Astrocyte of the hippocampus (primary cell): ENCODE results near the gene SIL1.
"Not testable (repeated sequence)": the region's sequence is repeated elsewhere in the genome, so short reads cannot be mapped to it uniquely, and the experiment has no call there.

ENCODE experiments used
- DNase-seq: peaks from one replicate; pipeline ENCODE4 v3.0.0; 2011; ENCODE audit warnings: low read depth, low spot score

SIL1 gene

DNA sequence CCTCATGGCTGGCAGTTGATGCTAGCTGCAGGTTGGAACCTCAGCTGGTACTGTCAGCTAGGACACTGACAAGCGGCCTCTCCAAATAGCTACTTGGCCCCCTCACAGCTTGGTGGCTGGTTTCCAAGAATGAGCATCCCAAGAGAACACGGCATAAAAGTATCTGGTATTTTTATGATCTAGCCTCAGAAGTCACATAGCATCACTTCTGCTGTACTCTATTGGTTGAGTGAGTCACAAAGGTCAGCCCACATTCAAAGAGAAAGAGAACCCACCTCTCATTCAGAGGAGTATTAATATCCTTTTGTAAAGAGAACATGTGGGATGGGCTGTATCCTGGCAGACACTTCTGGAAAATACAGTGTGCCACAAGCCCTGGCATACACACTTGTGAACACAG is 6.0 kb upstream of the SIL1 start:
- DNase-seq: no peak

DNA sequence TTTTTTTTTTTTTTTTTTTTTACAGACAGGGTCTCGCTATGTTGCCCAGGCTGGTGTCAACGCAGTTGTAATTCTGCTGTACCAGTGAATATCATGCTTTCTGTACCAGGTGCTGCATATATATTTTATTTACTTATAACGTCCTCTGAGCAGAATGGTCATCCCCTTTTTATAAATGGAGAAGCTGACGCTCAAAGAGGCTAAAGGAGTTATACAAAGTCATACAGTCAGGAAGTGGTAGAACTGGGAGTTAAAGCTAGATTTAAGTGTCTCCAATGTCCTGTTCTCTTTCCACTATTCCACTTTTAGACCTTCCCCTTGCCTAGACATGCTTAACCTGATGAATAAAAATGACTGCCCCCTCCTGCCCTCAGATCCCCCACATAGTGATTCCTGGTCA is 1.2 kb upstream of the SIL1 start:
- no peak for DNase-seq

DNA sequence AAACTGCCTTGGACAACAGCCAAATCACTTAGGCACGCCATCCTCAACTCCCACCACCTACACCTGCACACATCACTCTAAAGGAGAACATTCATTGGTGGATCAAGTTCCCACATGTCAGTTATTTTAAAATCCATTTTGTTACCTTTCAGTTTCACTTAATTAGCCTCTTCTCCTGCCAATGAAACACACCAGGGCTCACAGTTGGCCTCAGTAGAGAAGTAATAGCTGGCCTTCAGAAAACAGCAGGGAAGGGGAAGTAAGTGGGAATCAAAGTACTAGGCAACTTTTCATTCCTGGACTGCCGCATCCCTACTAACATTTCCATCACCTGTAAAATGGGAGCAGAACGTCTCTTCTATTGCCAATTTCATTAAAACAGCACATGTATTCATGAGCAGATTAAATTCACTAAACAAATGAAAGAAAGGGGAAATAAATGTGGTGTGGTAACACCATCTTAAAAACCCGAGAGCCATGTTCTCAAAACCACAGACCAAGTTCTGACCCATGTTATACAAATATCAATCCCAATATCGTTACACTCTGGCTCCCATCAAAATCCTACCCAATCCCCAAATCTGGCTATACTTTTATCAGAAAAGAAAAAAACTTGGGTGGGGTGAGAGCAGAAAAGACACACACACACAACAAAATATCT is 1.7 kb downstream of the SIL1 start:
- no peak for DNase-seq

DNA sequence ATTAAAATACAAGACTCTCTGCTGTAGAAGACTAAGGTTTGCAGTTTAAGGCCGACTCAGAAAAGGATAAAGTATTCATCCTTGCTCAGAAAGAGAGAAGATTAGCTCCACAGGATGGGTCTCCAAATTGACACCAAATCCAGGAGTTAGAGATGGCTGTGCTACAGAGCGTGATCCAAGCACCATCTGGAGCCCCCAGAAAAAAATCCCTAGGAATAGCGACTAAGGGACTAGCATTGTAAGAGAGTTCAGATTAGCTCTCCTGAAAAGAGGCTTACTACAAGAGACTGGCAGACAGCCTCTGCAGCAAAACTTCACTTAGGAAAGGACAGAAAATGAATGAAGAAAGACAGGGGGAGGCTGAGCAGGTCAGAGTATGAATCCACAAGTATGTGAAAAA is 3.7 kb downstream of the SIL1 start:
- no peak for DNase-seq

DNA sequence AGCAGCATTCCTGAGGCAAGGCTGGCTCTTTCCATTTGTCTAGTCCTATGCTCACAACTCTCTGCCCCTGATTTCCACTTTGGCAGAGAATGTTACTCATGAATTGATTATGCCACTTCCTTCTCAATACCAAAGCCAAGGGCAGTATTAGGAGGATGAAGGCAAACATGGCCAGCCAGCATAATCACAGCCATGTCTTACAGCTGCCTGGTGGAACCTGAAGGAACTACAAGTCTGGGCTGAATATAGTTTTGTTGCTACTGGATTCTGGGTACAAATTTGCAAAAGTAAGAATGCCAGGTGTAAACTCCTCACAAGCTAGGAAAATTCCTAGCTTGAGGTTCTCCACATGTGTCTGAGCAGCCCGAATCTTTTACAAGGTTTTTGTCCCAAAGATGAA is 4.2 kb downstream of the SIL1 start:
- DNase-seq: no peak

DNA sequence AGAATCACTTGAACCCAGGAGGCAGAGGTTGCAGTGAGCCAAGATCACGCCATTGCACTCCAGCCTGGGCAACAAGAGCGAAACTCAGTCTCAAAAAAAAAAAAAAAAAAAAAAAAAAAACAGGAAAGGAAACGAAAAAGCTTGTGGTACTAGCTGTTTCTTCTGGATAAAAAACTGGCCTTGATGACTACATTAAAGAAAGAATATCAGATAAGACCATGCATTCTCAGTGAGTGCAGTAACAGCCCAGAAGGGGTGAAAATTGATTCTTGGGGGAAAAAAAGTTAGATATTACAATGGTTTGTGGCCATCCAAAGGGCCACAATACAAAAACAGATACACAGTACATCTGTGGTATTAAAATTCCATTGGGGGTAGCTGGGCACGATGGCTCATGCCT is 5.3 kb downstream of the SIL1 start:
- not testable (repeated sequence) for DNase-seq

DNA sequence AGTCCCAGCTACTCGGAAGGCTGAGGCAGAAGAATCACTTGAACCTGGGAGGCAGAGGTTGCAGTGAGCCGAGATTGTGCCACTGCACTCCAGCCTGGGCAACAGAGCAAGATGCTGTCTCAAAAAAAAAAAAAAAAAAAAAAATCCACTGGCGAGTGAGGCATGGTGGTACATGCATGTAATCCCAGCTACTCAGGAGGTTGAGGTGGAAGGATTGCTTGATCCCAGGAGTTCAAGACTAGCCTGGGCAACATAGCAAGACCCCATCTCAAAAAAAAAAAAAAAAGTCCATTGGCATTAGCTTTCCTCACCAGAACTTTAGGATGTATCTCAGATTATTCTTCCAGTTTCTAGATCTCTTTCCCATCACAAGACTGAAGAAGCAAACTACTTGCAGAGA is 6.2 kb downstream of the SIL1 start:
- not testable (repeated sequence) for DNase-seq

DNA sequence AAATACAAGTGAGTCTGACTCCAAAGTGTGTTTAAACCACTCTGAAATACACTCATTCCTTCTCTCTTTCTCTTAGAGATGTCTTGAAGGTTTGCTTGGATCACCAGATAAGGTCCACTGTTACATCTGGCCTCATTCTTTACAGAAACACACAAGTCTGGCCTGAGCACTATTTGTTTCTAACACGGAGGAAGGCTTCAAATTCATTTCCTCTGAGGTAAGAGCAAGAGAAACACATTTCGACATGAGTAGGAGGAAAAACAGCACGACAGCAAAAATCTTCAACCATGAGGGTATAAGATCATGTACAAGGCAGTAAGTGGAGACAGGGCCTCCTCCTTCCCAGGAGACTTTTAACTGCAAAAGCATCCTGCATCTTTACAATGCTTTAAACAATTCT is 8.0 kb downstream of the SIL1 start:
- DNase-seq: peak; percentile 31

DNA sequence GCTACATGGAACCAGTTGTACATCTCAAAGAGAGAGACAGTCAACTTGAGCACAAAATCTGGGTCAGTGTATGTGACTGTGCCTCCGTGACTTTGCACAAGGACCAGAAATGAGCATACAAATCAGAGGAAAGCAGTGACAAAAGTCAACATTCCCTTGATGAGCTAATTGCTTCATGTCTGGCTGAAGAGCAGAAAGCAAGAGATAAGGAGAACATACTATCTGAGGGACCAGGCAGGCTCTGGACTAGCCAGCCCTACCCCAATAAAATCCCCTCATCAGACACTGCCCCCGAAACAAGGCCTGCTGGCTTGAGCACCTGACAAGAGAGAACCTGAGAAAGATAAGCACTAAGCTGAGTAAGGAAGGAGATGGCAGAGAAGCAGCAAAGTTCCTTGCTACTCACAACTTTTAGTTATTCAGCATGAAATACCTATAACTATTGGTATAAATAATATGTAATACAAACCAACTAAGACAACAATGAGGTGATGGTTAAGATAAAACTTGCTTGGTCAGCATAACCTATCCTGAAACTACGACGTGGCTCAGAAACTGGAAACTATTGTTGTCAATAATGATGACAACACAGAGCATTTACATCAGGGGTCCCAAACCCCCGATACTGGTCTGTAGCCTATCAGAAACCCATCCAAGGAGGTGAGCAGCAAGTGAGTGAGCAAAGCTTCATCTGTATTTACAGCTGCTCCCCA is 9.5 kb downstream of the SIL1 start:
- no peak for DNase-seq

DNA sequence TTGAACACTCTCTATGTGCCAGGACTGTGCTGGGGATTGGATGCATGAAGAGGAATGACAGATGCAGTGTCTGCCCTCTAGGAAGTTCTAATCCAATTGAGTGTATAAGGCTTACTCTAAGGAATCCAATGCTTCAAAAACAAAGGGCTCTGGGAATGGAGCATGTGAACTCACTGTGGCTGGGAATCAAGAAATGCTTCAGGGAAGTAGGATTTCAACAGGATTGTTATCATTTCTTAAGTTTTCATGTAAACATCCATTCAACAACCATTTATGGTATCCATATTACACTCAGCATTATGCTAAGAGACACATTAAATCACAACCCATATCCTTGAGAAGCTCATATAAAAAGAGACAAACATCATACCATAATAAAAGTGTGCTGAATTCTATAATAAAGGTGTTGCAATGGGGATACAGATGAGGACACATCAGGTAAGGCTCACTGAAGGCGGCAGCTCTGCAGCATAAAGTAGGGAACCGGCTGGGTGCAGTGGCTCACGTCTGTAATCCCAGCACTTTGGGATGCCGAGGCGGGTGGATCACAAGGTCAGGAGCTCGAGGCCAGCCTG is 11.3 kb downstream of the SIL1 start:
- no peak for DNase-seq

DNA sequence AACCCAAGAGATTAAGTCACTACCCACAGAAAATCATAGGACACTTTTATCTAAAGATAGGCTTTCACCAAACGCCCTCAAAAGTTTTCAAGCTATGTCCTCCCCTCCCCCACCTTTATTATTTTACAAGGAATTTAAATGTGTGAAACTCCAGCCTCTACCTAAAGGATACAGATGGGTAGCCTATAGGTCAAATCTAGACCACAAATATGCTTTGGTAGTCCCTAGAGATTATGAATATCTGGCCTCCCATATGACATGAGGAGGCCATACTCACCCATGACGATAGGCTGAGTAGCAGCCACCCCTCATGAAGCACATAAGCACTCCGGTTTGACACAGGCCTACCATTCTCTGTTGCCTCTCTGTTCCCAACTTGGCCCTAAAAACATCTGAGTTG is 11.9 kb downstream of the SIL1 start:
- DNase-seq: no peak

DNA sequence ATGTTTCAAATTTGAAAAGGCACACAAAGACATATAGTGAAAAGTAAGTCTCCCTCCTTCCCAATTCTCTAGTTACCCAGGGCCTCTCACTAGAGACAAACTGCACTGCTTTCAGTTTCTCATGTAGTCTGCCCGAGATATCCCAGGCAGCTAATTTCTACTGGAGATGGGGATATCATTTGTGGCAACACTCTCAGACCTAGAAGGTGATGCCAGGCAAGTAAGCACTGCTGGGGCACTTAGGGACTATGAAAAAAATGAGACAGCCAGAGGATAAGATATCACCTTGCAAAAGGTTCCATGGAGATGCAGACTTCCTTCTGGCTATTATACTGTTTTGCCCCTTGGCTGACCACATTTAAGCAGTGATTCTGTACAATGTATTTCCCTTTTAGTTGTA is 12.6 kb downstream of the SIL1 start:
- no peak for DNase-seq

DNA sequence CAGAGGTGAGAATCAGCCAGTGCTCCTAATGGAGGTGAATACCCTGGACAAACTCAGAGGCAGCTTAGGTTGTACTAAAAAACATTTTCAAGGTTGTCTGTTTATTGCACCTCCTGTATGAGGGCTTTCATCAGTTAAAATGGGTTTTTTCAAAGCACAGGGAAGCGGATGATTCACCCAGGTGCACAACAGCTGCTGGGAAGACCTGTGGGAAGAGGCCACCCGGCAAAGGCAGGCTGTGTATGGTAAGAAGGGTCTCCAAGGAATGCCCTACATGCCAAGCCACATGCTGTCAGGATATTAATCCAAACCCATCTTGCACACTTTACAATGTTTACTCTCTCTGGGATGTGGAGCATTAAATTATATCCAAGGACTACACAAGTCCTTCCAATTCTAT is 14.7 kb downstream of the SIL1 start:
- DNase-seq: no peak

DNA sequence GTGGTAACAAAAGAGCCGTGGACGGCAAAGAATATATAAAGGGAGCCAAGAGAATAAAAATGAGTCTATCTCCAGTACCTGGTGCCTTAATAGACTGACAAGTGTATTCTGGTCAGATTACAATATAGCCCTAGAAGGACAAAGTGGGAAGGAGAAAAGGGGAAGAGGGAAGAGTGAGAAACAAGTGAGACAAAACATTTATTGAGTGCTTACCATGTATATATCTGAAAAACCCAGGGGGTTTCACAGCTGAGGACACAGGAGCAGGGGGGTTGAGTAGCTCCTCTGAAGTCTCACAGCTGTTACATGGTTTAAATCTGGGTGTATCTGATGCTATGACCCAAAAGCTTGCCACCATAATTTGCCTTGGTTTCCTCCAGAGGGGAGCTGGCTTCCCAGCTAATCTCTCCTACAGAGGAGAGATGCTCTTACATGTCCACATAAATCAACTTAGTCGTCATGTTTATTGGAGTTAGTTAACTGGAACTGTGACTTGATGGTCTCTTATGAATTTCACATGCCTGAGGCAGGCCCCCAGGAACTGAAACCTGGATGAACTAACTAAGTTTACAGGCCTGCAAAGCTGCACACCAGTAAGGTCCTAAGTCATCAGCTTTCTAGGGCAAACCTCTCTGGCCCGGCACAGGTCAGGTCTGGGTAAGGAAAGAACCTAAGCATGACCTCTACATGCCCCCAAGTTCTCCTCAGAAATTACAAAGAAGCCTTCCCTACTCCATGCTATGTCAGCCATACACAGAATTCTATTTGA is 15.5 kb downstream of the SIL1 start:
- DNase-seq: no peak

DNA sequence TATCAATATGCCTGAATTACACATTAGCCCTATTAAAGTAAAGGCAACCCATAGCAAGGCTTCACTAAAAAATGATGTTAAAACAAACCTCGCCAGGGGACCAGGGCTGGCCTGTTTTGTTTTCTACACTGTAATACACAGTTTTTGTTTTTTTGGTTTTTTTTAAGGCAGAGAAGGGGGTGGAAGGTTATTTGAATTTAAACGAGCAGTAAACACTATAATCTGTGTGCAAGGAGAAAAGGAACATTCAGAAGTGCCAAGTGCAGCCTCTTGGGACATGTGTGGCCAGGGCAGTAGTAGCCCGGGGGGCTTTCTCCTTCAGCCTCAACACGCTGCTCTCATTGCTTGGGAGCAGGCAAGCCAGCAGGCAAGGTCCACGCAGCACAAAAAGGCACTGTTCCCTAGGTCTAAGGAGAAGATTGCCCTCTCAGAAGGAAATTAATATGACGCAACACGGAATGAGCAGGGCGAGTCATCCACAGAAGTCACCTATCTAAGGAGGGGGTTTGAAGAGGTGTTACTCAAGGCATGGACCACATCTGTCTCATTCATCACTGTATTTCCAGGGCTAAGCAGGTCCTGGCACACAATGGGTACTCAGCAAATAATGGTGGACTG is 16.2 kb downstream of the SIL1 start:
- peak; percentile 35 for DNase-seq

DNA sequence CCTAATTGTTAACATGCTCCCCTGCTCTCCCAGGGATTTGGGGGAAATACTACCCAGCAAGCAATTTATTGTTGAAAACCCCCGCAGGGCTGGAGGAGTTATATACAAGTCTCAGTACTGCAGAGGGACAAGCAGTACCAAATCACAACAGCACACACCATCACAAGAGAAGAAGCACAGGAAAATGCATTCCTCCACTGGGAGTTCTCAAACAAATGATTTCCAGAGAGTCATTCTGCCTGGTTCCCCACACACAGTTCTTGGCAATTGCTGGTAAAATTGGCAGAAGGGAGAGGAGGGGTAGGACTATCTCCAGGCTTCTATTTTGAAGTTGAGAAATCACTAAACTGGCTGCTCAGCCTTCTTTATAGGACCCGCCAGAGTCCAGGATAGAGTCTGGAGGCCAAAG is 16.8 kb downstream of the SIL1 start:
- peak; percentile 23 for DNase-seq

DNA sequence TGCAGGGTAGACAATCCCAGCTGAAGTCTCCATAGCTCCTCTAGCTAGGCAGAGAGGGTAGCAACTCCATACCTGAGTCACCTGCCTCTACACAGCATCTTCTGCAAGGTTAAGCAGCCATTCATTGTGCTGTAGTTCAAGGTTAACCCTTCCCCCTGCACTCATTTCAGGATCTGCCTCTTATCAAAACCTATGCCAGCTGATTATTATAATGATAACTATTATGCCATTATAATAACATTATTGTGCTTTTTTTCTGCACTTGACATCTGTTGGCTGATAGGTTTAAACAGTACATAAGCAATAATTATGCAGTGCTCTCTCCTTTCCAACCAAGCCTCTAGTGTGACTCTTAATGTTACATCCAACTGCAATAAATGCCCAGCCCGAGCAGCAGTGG is 17.3 kb downstream of the SIL1 start:
- DNase-seq: no peak

DNA sequence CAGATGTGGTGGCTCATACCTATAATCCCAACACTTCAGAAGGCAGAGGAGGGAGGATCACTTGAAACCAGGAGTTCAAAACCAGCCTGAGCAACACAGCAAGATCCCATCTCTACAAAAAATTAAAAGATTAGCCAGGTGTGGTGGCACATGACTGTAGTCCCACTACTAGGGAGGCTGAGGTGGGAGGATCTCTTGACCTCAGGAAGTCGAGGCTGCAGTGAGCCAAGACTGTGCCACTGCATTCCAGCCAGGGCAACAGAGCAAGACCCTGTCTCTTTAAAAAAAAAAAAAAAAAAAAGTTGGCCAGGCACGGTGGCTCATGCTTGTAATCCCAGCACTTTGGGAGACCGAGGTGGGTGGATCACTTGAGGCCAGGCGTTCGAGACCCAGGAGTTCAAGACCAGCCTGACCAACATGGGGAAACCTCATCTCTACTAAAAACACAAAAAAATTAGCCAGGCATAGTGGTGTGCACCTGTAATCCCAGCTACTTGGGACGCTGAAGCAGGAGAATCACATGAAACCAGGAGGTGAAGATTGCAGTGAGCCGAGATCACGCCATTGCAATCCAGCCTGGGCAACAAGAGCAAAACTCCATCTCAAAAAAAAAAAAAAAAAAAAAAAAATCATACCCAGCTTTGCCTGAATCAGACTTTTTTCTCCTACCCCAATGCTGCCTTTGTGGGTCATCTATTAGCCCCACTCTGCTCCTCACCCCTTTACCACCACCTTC is 18.2 kb downstream of the SIL1 start:
- not testable (repeated sequence) for DNase-seq

DNA sequence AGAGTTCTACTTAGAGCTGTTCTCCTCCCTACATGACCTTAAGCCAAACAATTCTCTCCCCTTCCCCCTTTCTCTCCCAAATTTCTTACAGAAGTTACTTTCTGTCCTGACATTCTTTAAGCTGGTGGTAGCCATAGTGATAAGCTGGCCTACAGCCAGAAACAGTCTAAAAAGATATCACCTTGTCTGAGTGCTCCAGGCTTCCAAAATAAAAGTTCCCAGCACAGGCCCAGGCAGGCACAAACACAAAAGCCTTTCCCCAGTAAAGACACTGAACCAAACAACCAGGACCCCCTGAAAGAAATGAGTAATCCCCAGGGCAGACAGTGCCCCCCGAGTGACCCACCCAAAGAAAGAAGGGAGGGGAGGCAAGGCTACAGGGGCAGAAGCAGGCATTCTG is 19.2 kb downstream of the SIL1 start:
- peak; percentile 71 for DNase-seq

DNA sequence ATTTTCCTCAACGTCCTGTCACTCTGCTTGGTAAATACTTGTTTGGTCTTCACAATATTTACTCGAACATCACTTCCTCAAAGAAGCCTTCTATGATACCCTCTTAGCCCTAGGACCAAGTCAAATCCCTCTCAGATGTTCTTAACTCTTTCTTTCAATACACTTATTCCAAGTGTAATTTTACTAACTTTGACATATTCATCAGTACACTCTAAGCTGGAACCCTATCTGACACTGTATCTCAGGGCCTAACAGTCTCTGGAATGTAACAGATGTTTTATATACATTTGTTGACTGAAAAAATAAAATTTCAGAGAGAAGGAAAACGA is 19.6 kb downstream of the SIL1 start:
- no peak for DNase-seq

DNA sequence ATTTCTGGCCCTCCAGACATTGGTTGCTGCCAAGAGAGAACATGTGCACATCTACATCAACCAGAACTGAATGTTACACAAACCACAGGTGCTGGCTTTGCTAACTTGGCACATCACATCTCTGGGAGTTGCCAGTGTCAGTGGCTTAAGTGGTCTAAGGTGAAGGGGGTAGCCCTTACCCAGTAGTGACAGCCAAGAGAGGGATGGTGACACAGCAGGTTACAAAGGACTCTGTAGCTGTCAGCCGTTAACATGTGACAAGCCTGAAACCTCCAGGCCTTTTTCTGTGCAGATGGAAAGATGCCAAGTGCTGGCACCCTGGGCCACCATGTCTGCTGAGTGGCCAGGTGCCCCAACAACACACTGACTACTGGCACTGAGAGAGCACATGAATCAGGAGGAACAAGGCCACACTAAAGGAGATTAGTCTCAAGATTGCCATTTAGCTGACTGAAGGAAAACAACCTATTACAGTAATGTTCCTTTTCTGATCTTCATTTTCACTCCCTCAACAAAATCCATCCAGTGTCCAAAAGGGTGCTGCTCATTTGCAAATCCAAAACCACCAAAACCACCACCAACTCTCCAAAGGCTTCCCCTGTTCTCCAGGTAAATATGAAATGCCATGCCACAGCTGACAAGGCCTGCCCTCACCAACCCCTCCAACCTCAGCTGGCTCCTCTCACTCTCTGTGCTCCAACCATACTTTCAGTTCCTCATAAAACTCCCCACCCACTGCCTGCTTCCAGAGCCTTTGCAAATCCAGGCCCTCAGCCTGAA is 20.2 kb downstream of the SIL1 start:
- DNase-seq: peak; percentile 42
